HUES64 (cell line): ENCODE results near the gene SYNE2.

ENCODE experiments used
- H3K27ac ChIP-seq: 2 replicates; pipeline ENCODE4 v1.7.0; 2013; ENCODE audit warnings: low read depth, low read length, inconsistent platforms
- H3K27me3 ChIP-seq: 2 replicates; pipeline ENCODE4 v1.6.1; 2013; ENCODE audit warnings: mild to moderate bottlenecking, low read length; ENCODE audit not compliant: insufficient read depth
- H3K36me3 ChIP-seq: 2 replicates; pipeline ENCODE4 v1.6.1; 2013; ENCODE audit warnings: mild to moderate bottlenecking, low read length; ENCODE audit not compliant: insufficient read depth
- H3K4me1 ChIP-seq: 2 replicates; pipeline ENCODE4 v1.6.1; 2013; ENCODE audit warnings: mild to moderate bottlenecking, low read length, moderate library complexity; ENCODE audit not compliant: insufficient read depth
- H3K4me3 ChIP-seq: 2 replicates; pipeline ENCODE4 v1.5.1; 2013; ENCODE audit warnings: mild to moderate bottlenecking, low read length, moderate library complexity
- H3K9ac ChIP-seq: 2 replicates; pipeline ENCODE4 v1.6.1; 2013; ENCODE audit warnings: mild to moderate bottlenecking, low read depth, low read length
- H3K9me3 ChIP-seq: 2 replicates; pipeline ENCODE4 v1.6.1; 2013; ENCODE audit warnings: low read depth, low read length; ENCODE audit not compliant: insufficient read depth
- WGBS: fragments of 150-250, 120-280 bp; methylation state at CpG from one replicate; pipeline ENCODE4 v1.1.7; 2013; ENCODE audit warnings: missing lambda C conversion rate; 5-methylcytosine and 5-hydroxymethylcytosine counted together

Gene SYNE2

GRCh38 chr14:63995285-63995684 lies 142.5 kb downstream of the SYNE2 start:
- 85% methylated on average over 4 of the region's 4 CpGs for WGBS
- no peaks in the 10 kb centered on the region for H3K4me1 ChIP-seq
- H3K4me3 ChIP-seq, result no peak overlapping the region
- H3K27me3 ChIP-seq, result no peaks in the 10 kb centered on the region
- H3K9ac ChIP-seq, result no peak overlapping the region
- H3K9me3 ChIP-seq, result no peaks in the 10 kb centered on the region
- H3K36me3 ChIP-seq, result peaks cover 88% of the 10 kb centered on the region
- H3K27ac ChIP-seq, result no peak overlapping the region

- peaks cover 89% of the 10 kb centered on the region for H3K36me3 ChIP-seq
- WGBS, result 94% methylated on average over 4 of the region's 4 CpGs
- H3K4me1 ChIP-seq, result no peaks in the 10 kb centered on the region
- H3K9me3 ChIP-seq, result no peaks in the 10 kb centered on the region
- H3K27ac ChIP-seq, result no peak overlapping the region
- no peaks in the 10 kb centered on the region for H3K27me3 ChIP-seq
- no peak overlapping the region for H3K4me3 ChIP-seq
- no peak overlapping the region for H3K9ac ChIP-seq
Observed at GRCh38 chr14:63996016-63996415, 143.2 kb downstream of the SYNE2 start.

- Histone ChIP-seq H3K9me3 (no peaks in the 10 kb centered on the region), H3K36me3 (peaks cover 89% of the 10 kb centered on the region), H3K9ac (no peak overlapping the region), H3K27me3 (no peaks in the 10 kb centered on the region), H3K4me1 (no peaks in the 10 kb centered on the region), H3K4me3 (no peak overlapping the region), H3K27ac (no peak overlapping the region)
- 95% methylated on average over 10 of the region's 10 CpGs for WGBS
Observed at GRCh38 chr14:63996625-63997220, 143.9 kb downstream of the SYNE2 start.

- no peaks in the 10 kb centered on the region for H3K9me3 ChIP-seq
- WGBS, result 87% methylated on average over 1 of the region's 1 CpG
- H3K4me1 ChIP-seq, result no peaks in the 10 kb centered on the region
- no peak overlapping the region for H3K4me3 ChIP-seq
- H3K27me3 ChIP-seq, result no peaks in the 10 kb centered on the region
- no peak overlapping the region for H3K27ac ChIP-seq
- H3K36me3 ChIP-seq, result peaks cover 80% of the 10 kb centered on the region
- H3K9ac ChIP-seq, result no peak overlapping the region
Observed at GRCh38 chr14:64000749-64001148, 147.9 kb downstream of the SYNE2 start.

- Histone ChIP-seq H3K4me1 (no peaks in the 10 kb centered on the region), H3K9ac (no peak overlapping the region), H3K4me3 (no peak overlapping the region), H3K27me3 (no peaks in the 10 kb centered on the region), H3K27ac (no peak overlapping the region), H3K36me3 (peaks cover 69% of the 10 kb centered on the region), H3K9me3 (no peaks in the 10 kb centered on the region)
- WGBS, result 93% methylated on average over 2 of the region's 2 CpGs
Observed at GRCh38 chr14:64005822-64006221, 153.0 kb downstream of the SYNE2 start.

- no peaks in the 10 kb centered on the region for H3K4me1 ChIP-seq
- no peak overlapping the region for H3K4me3 ChIP-seq
- no peaks in the 10 kb centered on the region for H3K27me3 ChIP-seq
- H3K27ac ChIP-seq, result no peak overlapping the region
- H3K9me3 ChIP-seq, result no peaks in the 10 kb centered on the region
- H3K36me3 ChIP-seq, result peaks cover 54% of the 10 kb centered on the region
- no peak overlapping the region for H3K9ac ChIP-seq
- WGBS, result 96% methylated on average over 2 of the region's 2 CpGs
Observed at GRCh38 chr14:64008016-64008415, 155.2 kb downstream of the SYNE2 start.

GRCh38 chr14:64012003-64012402 lies 159.2 kb downstream of the SYNE2 start:
- H3K36me3 ChIP-seq, result peaks cover 43% of the 10 kb centered on the region
- 93% methylated on average over 3 of the region's 3 CpGs for WGBS

GRCh38 chr14:64012720-64013119 lies 159.9 kb downstream of the SYNE2 start:
- H3K4me1 ChIP-seq, result no peaks in the 10 kb centered on the region
- no peak overlapping the region for H3K27ac ChIP-seq
- H3K27me3 ChIP-seq, result no peaks in the 10 kb centered on the region
- 0 out of 2 replicates have a peak, but pooled peaks cover 2% of the 10 kb centered on the region for H3K9me3 ChIP-seq
- no peak overlapping the region for H3K4me3 ChIP-seq
- 88% methylated on average over 1 of the region's 1 CpG for WGBS
- H3K36me3 ChIP-seq, result peaks cover 43% of the 10 kb centered on the region
- H3K9ac ChIP-seq, result no peak overlapping the region

More at GRCh38 chr14:64012003-64012402, 159.2 kb downstream of the SYNE2 start:
- Histone ChIP-seq H3K27ac (no peak overlapping the region), H3K4me1 (no peaks in the 10 kb centered on the region), H3K4me3 (no peak overlapping the region), H3K27me3 (no peaks in the 10 kb centered on the region), H3K9me3 (0 out of 2 replicates have a peak, but pooled peaks cover 2% of the 10 kb centered on the region), H3K9ac (no peak overlapping the region)

GRCh38 chr14:64025479-64025878 lies 172.7 kb downstream of the SYNE2 start:
- Histone ChIP-seq H3K9ac (no peak overlapping the region), H3K36me3 (peaks cover 93% of the 10 kb centered on the region), H3K4me3 (no peak overlapping the region), H3K9me3 (no peaks in the 10 kb centered on the region), H3K27ac (no peak overlapping the region), H3K4me1 (no peaks in the 10 kb centered on the region), H3K27me3 (no peaks in the 10 kb centered on the region)
- WGBS, result 88% methylated on average over 3 of the region's 3 CpGs

- H3K36me3 ChIP-seq, result peaks cover 93% of the 10 kb centered on the region
- WGBS, result 96% methylated on average over 2 of the region's 2 CpGs
- H3K4me3 ChIP-seq, result no peak overlapping the region
- no peak overlapping the region for H3K27ac ChIP-seq
- H3K27me3 ChIP-seq, result no peaks in the 10 kb centered on the region
- no peak overlapping the region for H3K9ac ChIP-seq
- H3K4me1 ChIP-seq, result no peaks in the 10 kb centered on the region
- H3K9me3 ChIP-seq, result no peaks in the 10 kb centered on the region
Observed at GRCh38 chr14:64026600-64026999, 173.8 kb downstream of the SYNE2 start.

- no peaks in the 10 kb centered on the region for H3K27me3 ChIP-seq
- no peak overlapping the region for H3K4me3 ChIP-seq
- H3K4me1 ChIP-seq, result peaks cover 10% of the 10 kb centered on the region; the same call in 1 of the 2 replicates
- no peak overlapping the region for H3K9ac ChIP-seq
- 93% methylated on average over 1 of the region's 1 CpG for WGBS
- H3K9me3 ChIP-seq, result peaks cover 4% of the 10 kb centered on the region; the same call in 1 of the 2 replicates
- peaks cover 40% of the 10 kb centered on the region for H3K36me3 ChIP-seq
- H3K27ac ChIP-seq, result no peak overlapping the region
Observed at GRCh38 chr14:64035143-64035542, 182.3 kb downstream of the SYNE2 start.
